ENCODE results near the gene THTPA.
"Not testable (repeated sequence)": the region's sequence is repeated elsewhere in the genome, so short reads cannot be mapped to it uniquely, and the experiment has no call there.

- not testable (repeated sequence) for TF ChIP-seq CTCF, POLR2A, POLR2AphosphoS5 (IDR thresholded peaks at IDR 0.05)
Observed at GRCh38 chr14:23583761-23584526, 27.9 kb downstream of the THTPA start.
